ENCODE data around the gene ANKRD2. TPM values are rescaled to one million over a fixed set of nuclear protein-coding genes. Genes with fewer than 3 reads are reported as not detected.
"Not testable (repeated sequence)": the region's sequence is repeated elsewhere in the genome, so short reads cannot be mapped to it uniquely, and the experiment has no call there.

The ANKRD2 gene
- total RNA-seq = 2.3 TPM

DNA sequence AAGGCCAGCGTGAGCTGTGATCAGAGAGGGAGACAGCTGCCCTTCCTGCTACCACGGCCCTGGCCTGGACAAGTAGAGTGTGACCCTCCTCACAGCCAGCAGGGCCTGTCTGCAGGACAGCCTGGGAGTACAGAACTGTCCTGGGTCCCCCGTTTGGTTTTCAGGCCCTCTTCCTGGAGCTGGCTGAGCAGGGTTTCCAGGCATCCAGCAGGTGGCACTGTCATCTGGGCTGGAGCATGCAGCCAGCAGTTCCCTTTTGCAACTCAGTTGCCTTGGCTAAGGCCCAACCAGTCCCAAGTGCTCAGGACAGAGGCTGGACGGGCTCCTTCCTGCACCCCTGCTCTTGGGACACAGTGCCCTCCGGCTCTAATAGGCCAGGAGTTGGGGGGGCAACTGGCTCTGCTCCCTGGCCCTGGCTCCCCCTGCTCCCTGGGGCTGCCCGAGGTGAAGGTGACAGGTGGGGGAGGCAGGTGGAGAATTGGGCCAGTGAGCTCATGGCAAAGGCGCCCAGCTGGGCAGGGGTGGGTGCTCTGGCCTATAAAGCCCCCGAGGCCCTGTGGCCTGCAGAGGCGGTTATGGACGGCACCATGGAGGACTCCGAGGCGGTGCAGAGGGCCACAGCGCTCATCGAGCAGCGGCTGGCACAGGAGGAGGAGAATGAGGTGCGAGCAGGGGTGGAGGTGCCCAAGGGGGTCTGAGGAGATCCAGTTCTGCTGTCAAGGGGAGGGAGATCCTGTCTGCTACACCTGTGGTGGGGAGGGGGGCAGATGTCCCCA, at the start of gene ANKRD2:
Gene ANKRD2 (plus strand): TSS at position 566 of the 776 bp plus-strand sequence. CDS start 10 bp downstream, at position 576.
- DNase-seq (ENCODE audit: low spot score) = peak; percentile 83

GRCh38 chr10:97522937-97523336, 49.6 kb upstream of the ANKRD2 start:
- DNase-seq (ENCODE audit: low spot score) = no peak

- DNase-seq (ENCODE audit: low spot score) = no peak
Observed at GRCh38 chr10:97525086-97525485, 47.5 kb upstream of the ANKRD2 start.

DNA sequence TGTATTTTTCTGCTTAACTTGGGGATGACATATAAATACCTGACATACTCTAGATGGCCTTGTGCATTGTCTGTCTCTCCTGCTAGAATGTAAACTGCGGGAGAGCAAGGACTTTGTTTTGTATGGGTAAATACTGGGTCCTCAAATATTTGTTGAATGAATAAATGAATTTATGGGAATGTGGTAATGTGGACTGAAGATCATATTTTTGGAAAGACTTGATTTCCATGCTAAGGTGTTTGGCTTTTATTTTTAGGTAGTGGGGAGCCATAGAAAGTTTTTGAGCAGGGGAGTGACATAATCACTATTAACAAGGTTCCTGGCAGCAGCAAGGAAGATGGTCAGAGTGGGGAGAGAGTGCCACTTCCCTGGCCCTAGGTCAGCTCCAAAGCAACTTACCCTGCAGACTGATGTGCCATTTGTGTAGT, 46.9 kb upstream of the ANKRD2 start:
- no peak for DNase-seq (ENCODE audit: low spot score)

- not testable (repeated sequence) for DNase-seq (ENCODE audit: low spot score)
Observed at GRCh38 chr10:97528876-97529275, 43.7 kb upstream of the ANKRD2 start.

DNA sequence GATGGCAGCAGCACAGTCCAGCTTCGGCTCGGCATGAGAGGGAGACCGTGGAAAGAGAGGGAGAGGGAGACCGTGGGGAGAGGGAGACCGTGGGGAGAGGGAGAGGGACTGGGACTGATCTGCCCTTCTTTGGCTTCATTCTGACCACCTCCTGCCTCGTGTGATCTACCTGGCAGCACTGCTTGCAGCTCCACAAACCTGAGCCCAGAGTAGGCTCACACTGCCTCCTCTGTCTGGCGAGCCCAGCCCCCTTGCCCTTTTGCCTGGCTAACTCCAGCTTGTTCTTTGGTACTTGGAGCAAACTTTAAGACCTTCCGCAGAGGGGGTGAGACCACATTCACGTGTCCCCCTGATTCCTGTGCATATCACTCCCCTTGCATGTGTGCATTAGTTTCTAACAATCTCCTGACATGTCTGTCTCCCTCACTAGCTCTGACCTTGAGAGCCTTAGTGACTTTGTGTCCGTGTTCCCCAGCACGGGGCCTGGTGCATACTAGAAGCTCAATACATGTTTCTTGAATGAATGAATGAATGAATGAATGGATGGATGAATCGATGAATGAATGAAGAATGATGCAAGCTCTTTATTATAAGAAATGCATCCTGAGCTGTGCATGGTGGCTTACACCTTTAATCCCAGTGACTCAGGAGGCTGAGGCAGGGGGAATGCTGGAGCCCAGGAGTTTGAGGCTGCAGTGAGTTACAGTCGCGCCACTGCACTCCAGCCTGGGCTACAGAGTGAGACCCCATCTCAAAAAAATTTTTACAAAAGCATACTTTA, 42.7 kb upstream of the ANKRD2 start:
- DNase-seq (ENCODE audit: low spot score) = no peak

GRCh38 chr10:97531401-97531986, 41.1 kb upstream of the ANKRD2 start:
- DNase-seq (ENCODE audit: low spot score) = no peak

GRCh38 chr10:97532935-97533671, 39.5 kb upstream of the ANKRD2 start:
- DNase-seq (ENCODE audit: low spot score) = no peak

GRCh38 chr10:97533888-97534287, 38.7 kb upstream of the ANKRD2 start:
- no peak for DNase-seq (ENCODE audit: low spot score)

DNA sequence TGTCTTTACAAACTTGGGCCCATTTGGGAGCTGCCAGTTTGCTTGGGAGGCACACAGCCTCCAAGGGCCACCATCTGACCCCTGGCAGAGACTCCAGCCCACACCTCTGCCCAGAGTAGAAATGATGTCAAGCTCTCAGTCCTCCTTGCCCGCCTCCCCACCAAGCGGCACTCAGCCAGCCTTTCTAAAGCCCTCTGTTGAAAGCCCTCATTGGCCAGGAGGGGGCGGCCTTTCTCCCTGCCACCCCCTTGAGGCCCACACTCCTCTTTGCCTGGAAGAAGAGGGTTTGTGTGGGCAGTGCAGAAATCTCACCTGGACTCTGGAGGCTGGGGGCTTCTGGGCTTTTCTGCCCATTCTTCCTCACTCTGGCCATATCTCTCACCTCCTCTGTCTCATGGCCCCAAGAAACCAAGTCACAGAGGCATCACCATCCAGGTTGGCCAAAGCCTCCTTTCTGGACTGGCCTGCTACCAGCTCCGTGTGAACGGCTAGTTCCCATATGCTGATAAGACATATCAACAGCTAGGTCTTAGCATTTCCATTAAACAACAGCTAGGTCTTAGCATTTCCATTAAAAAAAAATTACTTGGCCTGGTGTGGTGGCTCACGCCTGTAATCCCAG, 37.7 kb upstream of the ANKRD2 start:
- DNase-seq (ENCODE audit: low spot score) = no peak

- no peak for DNase-seq (ENCODE audit: low spot score)
Observed at GRCh38 chr10:97537186-97537869, 35.3 kb upstream of the ANKRD2 start.

GRCh38 chr10:97538411-97538810, 34.2 kb upstream of the ANKRD2 start:
- DNase-seq (ENCODE audit: low spot score) = no peak

DNA sequence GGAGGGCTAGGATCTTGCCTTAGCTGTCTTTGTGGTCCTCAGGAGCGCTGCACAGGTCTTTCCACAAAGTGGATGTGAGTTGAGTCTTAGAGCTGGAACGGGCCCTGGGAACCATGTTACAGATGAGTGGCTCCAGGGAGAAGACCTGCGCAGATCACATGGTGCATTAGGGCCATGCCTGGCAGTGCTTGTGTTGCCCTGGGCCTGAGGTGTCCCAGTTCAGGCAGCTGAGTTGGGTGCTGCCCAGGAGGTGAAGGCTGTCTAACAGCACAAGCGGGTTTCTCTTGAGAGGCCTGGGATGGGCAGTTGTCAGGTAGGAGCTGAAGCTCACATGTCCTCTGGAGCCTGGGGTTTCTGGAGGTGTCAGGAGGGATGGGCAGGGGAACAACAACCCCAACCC, 33.7 kb upstream of the ANKRD2 start:
- no peak for DNase-seq (ENCODE audit: low spot score)

- DNase-seq (ENCODE audit: low spot score) = no peak
Observed at GRCh38 chr10:97539523-97540200, 32.9 kb upstream of the ANKRD2 start.

DNA sequence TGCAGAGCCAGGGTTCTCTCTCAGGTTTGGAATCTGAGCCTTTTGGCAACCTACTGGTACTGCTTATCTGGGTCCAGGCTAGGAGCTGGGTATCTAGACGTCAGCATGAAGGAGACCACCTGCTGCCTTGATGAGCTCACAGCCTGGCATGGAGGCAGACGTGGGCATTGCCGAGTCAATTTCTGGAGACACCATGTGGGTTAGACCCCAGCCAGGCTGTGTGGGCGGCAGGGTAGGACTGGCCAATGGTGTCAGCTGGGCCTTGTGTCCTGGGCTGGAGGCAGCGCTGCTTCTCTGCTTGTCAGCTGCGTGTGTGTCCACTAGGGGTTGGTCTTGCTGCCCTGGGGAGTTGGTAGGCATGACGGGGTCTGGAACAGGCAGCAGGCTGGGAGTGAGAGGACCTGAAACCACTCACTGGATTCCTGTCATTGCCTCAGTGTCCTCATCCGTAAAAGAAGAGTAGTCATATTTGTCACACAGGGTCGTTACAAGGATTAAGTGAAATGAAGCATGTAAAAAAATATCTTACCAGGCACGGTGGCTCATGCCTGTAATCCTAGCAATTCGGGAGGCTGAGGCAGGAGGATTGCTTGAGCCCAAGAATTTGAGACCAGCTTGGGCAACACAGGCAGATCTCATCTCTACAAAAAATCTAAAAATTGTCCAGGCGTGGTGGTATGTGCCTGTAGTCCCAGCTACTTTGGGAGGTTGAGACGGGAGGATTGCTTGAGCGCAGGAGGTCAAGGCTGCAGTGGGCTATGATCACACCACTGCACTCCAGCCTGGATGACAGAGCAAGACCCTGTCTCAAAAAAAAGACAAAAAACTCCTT, 31.7 kb upstream of the ANKRD2 start:
- no peak for DNase-seq (ENCODE audit: low spot score)

DNA sequence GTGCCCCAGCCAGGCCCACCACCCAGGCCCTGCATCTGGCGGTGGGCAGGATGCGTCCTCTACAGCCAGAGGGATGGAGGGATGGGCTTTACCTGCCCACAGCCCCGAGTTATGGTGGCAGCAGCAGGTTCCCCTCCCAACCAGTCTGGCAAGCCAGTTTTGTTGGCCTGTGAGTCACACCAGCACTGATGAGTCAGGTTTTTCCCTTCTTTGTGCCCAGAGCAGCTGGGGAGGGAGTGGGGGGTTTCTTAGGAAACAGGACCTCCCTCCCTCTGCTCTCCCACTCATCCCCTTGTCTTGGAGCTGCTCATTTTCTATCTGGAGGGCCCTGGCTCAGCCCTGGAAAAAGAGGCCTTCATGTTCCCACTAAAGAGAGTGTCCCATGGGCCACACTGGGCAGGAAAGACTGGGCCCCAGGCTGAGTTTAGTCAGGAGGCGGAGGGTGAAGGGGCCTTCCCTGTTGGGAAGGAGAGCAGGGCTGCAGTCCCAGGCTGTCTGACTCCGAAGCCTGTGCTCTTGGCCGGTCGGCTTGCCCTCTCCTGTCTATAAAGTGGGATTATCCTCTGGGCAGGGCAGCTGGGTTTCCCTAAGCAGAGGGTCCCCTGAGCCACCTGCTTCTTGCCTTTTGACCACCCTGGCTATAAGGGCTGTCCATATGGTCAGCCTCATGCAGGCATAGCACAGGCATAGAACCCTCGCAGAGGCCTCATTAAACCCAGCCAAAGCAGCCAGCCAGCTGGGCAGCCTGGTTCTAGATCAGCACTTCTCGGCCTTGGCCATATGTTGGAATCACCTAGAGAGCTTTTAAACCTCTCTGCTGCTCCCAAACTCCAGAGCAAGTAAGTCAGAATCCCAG, 30.2 kb upstream of the ANKRD2 start:
- peak; percentile 53 for DNase-seq (ENCODE audit: low spot score)

DNA sequence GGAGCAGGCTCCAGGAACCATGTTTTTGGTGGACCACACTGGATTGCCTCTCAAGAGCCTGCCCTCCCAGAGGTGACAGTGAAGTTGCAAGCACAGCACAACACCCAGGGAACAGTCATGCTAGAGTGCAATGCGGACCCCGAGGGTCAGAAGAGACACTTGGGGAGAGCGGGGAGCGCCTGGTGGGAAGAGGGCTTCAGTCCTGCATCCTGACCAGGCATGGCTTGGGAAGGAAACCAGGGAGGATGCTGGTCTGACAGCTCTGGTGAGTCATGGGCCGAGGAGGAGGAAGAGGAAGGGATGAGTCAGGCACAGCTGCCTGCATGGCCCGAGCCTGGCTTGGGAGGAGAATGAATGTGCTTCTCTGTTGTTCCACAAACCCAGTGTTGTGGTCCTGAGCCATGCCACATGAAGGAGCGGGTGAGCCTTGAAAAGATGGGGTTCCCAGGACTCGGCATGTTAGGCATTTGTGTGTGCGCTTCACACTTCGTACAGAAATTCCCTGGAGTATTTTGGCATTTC, 29.5 kb upstream of the ANKRD2 start:
- peak; percentile 70 for DNase-seq (ENCODE audit: low spot score)

Data from mucosa of gallbladder (tissue), 1 donor.